C4-2B (cell line): ENCODE data around the gene SLC7A6.

Source experiments
- ZFX ChIP-seq: fragments of 450-650 bp; IDR thresholded peaks from 2 replicates; pipeline ENCODE4 v1.6.1; 2017
- TF ChIP-seq, protein P1 (sequence below): fragments of 450-650 bp; conservative IDR thresholded peaks from 2 replicates; pipeline ENCODE4 v1.5.1; 2017; ENCODE audit warnings: mild to moderate bottlenecking

DNA sequence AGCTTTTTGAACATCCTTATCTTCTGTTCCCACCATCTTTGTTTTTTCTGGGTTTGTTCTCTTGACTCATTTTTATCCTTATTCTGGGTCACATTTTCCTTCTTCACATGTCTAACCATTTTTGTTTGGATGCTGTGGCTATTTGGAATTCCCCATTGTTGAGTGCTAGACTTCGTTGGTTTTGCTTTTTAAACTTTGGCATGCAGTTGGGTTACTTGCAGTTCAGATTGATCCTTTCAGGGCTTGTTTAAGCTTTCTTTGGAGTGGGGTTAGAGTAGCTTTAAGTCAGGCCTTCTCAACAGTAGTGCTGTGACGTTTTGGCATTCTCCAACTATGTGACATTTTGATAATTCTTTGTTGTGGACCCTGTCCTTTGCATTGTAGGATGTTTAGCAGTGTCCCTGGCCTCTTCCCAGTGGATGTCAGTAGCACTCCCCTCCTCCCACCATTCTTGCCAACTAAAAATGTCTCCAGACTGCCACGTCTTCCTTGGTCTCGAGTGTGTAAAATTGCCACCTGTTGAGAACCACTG is 67.6 kb downstream of the SLC7A6 start:
- TF ChIP-seq, protein P1, sequence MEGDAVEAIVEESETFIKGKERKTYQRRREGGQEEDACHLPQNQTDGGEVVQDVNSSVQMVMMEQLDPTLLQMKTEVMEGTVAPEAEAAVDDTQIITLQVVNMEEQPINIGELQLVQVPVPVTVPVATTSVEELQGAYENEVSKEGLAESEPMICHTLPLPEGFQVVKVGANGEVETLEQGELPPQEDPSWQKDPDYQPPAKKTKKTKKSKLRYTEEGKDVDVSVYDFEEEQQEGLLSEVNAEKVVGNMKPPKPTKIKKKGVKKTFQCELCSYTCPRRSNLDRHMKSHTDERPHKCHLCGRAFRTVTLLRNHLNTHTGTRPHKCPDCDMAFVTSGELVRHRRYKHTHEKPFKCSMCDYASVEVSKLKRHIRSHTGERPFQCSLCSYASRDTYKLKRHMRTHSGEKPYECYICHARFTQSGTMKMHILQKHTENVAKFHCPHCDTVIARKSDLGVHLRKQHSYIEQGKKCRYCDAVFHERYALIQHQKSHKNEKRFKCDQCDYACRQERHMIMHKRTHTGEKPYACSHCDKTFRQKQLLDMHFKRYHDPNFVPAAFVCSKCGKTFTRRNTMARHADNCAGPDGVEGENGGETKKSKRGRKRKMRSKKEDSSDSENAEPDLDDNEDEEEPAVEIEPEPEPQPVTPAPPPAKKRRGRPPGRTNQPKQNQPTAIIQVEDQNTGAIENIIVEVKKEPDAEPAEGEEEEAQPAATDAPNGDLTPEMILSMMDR = no peak
- no peak for TF ChIP-seq ZFX
